WTC11 (cell line): ENCODE measurements around the gene SPATA4. TPM values are rescaled to one million over a fixed set of nuclear protein-coding genes. Genes with fewer than 3 reads are reported as not detected.

Experiments
- ATAC-seq: fragments of 200-7000 bp; cut with Tn5 transposase; 2 replicates; pipeline ENCODE4 v1.10.0; 2021; ENCODE audit warnings: mild to moderate bottlenecking, moderate library complexity
- CTCF ChIA-PET: fragments of 300-600 bp; sonication (Branson Sonifier 250); formaldehyde crosslinking; loops from one replicate; lab custom pipeline; 2021; ENCODE audit warnings: antibody characterized with exemption; lab: Charles Lee
- POLR2A ChIA-PET: fragments of 350-600 bp; sonication (Branson Sonifier 250); formaldehyde crosslinking; loops from one replicate; lab custom pipeline; 2021; ENCODE audit warnings: antibody characterized with exemption; lab: Charles Lee
- DNase-seq: peaks from one replicate; pipeline ENCODE4 v3.0.0; 2021; ENCODE audit warnings: low spot score
- H3K27ac Mint-ChIP-seq: 2 replicates; pipeline ENCODE4 v1.8.0; 2021; ENCODE audit warnings: mixed read lengths
- H3K27me3 Mint-ChIP-seq: 2 replicates; pipeline ENCODE4 v1.8.0; 2021; ENCODE audit warnings: low read depth, mild to moderate bottlenecking, moderate library complexity, mixed read lengths
- H3K36me3 Mint-ChIP-seq: 2 replicates; pipeline ENCODE4 v1.8.0; 2021; ENCODE audit warnings: mixed read lengths
- H3K4me1 Mint-ChIP-seq: 2 replicates; pipeline ENCODE4 v1.8.0; 2022; ENCODE audit warnings: mixed read lengths
- H3K4me3 Mint-ChIP-seq: 2 replicates; pipeline ENCODE4 v1.8.0; 2021; ENCODE audit warnings: mild to moderate bottlenecking, moderate library complexity, mixed read lengths
- H3K9me3 Mint-ChIP-seq: 2 replicates; pipeline ENCODE4 v1.8.0; 2021; ENCODE audit warnings: mixed read lengths
- ATF1 ChIP-seq: sonication (generic); formaldehyde crosslinking; IDR thresholded peaks from 2 replicates; pipeline ENCODE4 v1.8.1; 2023; ENCODE audit warnings: mild to moderate bottlenecking, moderate library complexity, missing genetic modification reagents
- ELF4 ChIP-seq: sonication (generic); formaldehyde crosslinking; IDR thresholded peaks from 2 replicates; pipeline ENCODE4 v1.8.1; 2022; ENCODE audit warnings: low read depth, mild to moderate bottlenecking, moderate library complexity, missing genetic modification reagents
- FOXJ3 ChIP-seq: sonication (generic); formaldehyde crosslinking; IDR thresholded peaks from 2 replicates; pipeline ENCODE4 v1.9.0; 2021; ENCODE audit warnings: missing genetic modification reagents, mild to moderate bottlenecking, borderline replicate concordance
- MYBL2 ChIP-seq: sonication (generic); formaldehyde crosslinking; IDR thresholded peaks from 2 replicates; pipeline ENCODE4 v1.8.1; 2023; ENCODE audit warnings: mild to moderate bottlenecking, moderate library complexity, missing genetic modification reagents
- TEAD4 ChIP-seq: sonication (generic); formaldehyde crosslinking; IDR thresholded peaks from 2 replicates; pipeline ENCODE4 v1.8.0; 2022; ENCODE audit warnings: mild to moderate bottlenecking, missing genetic modification reagents
- ZNF219 ChIP-seq: sonication (generic); formaldehyde crosslinking; IDR thresholded peaks from 2 replicates; pipeline ENCODE4 v1.8.0; 2023; ENCODE audit warnings: missing genetic modification reagents, mild to moderate bottlenecking, borderline replicate concordance
- ZNF396 ChIP-seq: fragments of 250-450 bp; sonication (Bioruptor Pico); IDR thresholded peaks from 2 replicates; pipeline ENCODE4 v1.8.0; 2021; ENCODE audit warnings: mild to moderate bottlenecking, moderate library complexity, borderline replicate concordance
- ZNF416 ChIP-seq: fragments of 250-450 bp; sonication (Bioruptor Pico); IDR thresholded peaks from 2 replicates; pipeline ENCODE4 v1.9.0; 2021; ENCODE audit warnings: mild to moderate bottlenecking, inconsistent platforms
- ZNF423 ChIP-seq: fragments of 250-450 bp; sonication (Bioruptor Pico); IDR thresholded peaks from 2 replicates; pipeline ENCODE4 v2.1.2; 2022; ENCODE audit warnings: mild to moderate bottlenecking, moderate library complexity
- total RNA-seq: library from RNA; stranded (reverse); gene quantifications from 3 replicates; pipeline ENCODE4 v1.2.3, GENCODE V29; 2021
- TF ChIP-seq, protein P1 (sequence below): fragments of 250-450 bp; sonication (Bioruptor Pico); IDR thresholded peaks from 2 replicates; pipeline ENCODE4 v1.9.0; 2021; ENCODE audit warnings: mild to moderate bottlenecking
- TF ChIP-seq, protein P2 (sequence below): sonication (generic); formaldehyde crosslinking; IDR thresholded peaks from 2 replicates; pipeline ENCODE4 v1.8.0; 2023; ENCODE audit warnings: mild to moderate bottlenecking, missing genetic modification reagents
- TF ChIP-seq, protein P3 (sequence below): sonication (generic); formaldehyde crosslinking; IDR thresholded peaks from 2 replicates; pipeline ENCODE4 v1.8.1; 2022; ENCODE audit warnings: mild to moderate bottlenecking, moderate library complexity, missing genetic modification reagents
- TF ChIP-seq, protein P4 (sequence below): sonication (generic); formaldehyde crosslinking; IDR thresholded peaks from 2 replicates; pipeline ENCODE4 v1.8.1; 2023; ENCODE audit warnings: mild to moderate bottlenecking, missing genetic modification reagents
- TF ChIP-seq, protein P5 (sequence below): sonication (generic); formaldehyde crosslinking; IDR thresholded peaks from 2 replicates; pipeline ENCODE4 v1.8.1; 2022; ENCODE audit warnings: low read depth, mild to moderate bottlenecking, moderate library complexity, missing genetic modification reagents, borderline replicate concordance
- TF ChIP-seq, protein P6 (sequence below): sonication (generic); formaldehyde crosslinking; IDR thresholded peaks from 2 replicates; pipeline ENCODE4 v1.8.1; 2023; ENCODE audit warnings: mild to moderate bottlenecking, missing genetic modification reagents, moderate library complexity
- TF ChIP-seq, protein P7 (sequence below): fragments of 250-450 bp; sonication (Bioruptor Pico); IDR thresholded peaks from 2 replicates; pipeline ENCODE4 v1.9.0; 2021; ENCODE audit warnings: mild to moderate bottlenecking, borderline replicate concordance

Gene SPATA4
- total RNA-seq, 1 experiment from 2014 or later = not detected

DNA sequence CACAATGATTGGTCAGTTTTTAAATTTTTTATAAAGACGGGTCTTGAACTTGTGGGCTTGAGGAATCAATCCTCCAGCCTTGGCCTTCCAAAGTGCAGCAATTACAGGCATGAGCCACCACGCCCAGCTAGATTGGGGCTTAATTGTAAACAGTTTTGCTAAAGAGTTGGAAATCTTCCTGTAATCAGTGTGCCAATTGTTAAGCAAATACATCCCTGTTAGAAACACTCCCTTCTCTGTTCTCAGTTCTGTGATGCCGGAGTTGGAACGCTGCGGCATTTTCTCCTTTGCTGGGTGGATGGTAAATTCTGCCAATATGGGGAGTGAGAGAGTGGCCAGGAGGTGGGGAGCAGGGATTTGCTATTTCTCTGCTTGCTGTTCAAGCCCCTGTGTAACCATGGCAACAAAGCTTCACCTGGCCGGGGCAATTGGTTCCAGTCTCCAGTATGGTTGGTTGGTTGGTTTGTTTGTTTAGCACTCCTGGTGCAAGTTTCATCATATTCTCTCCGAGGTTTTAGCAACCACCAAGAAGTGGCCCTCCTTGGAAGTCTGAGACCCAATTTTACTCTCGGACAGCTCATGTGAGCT lies 3.0 kb upstream of the SPATA4 start:
- H3K27me3 Mint-ChIP-seq = no peaks in the 10 kb centered on the region; the same call in 1 of the 2 replicates
- ChIA-PET CTCF (interaction anchor here (1.0 to 1.3 kb wide), 2 partner anchors 142 to 178 kb away, joined by 3 to 4 read pairs; no protein-coding TSS in a partner anchor), POLR2A (no interaction called here)
- H3K4me1 Mint-ChIP-seq = peaks cover 28% of the 10 kb centered on the region
- 0 out of 2 replicates have a peak, but pooled peaks cover 2% of the 10 kb centered on the region for H3K36me3 Mint-ChIP-seq
- TF ChIP-seq, protein P1, sequence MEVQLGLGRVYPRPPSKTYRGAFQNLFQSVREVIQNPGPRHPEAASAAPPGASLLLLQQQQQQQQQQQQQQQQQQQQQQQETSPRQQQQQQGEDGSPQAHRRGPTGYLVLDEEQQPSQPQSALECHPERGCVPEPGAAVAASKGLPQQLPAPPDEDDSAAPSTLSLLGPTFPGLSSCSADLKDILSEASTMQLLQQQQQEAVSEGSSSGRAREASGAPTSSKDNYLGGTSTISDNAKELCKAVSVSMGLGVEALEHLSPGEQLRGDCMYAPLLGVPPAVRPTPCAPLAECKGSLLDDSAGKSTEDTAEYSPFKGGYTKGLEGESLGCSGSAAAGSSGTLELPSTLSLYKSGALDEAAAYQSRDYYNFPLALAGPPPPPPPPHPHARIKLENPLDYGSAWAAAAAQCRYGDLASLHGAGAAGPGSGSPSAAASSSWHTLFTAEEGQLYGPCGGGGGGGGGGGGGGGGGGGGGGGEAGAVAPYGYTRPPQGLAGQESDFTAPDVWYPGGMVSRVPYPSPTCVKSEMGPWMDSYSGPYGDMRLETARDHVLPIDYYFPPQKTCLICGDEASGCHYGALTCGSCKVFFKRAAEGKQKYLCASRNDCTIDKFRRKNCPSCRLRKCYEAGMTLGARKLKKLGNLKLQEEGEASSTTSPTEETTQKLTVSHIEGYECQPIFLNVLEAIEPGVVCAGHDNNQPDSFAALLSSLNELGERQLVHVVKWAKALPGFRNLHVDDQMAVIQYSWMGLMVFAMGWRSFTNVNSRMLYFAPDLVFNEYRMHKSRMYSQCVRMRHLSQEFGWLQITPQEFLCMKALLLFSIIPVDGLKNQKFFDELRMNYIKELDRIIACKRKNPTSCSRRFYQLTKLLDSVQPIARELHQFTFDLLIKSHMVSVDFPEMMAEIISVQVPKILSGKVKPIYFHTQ (CRISPR knock-in tag) = no peak
- TF ChIP-seq ZNF396 (CRISPR knock-in tag) (no peak), ZNF423 (no peak), TEAD4 (CRISPR knock-in tag) (no peak), ELF4 (no peak), ZNF416 (no peak), ZNF219 (CRISPR knock-in tag) (no peak)
- TF ChIP-seq, protein P2, sequence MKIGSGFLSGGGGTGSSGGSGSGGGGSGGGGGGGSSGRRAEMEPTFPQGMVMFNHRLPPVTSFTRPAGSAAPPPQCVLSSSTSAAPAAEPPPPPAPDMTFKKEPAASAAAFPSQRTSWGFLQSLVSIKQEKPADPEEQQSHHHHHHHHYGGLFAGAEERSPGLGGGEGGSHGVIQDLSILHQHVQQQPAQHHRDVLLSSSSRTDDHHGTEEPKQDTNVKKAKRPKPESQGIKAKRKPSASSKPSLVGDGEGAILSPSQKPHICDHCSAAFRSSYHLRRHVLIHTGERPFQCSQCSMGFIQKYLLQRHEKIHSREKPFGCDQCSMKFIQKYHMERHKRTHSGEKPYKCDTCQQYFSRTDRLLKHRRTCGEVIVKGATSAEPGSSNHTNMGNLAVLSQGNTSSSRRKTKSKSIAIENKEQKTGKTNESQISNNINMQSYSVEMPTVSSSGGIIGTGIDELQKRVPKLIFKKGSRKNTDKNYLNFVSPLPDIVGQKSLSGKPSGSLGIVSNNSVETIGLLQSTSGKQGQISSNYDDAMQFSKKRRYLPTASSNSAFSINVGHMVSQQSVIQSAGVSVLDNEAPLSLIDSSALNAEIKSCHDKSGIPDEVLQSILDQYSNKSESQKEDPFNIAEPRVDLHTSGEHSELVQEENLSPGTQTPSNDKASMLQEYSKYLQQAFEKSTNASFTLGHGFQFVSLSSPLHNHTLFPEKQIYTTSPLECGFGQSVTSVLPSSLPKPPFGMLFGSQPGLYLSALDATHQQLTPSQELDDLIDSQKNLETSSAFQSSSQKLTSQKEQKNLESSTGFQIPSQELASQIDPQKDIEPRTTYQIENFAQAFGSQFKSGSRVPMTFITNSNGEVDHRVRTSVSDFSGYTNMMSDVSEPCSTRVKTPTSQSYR (CRISPR knock-in tag) = no peak
- TF ChIP-seq, protein P3, sequence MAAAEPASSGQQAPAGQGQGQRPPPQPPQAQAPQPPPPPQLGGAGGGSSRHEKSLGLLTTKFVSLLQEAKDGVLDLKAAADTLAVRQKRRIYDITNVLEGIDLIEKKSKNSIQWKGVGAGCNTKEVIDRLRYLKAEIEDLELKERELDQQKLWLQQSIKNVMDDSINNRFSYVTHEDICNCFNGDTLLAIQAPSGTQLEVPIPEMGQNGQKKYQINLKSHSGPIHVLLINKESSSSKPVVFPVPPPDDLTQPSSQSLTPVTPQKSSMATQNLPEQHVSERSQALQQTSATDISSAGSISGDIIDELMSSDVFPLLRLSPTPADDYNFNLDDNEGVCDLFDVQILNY (CRISPR knock-in tag) = no peak
- peaks cover 8% of the 10 kb centered on the region for H3K9me3 Mint-ChIP-seq
- ATAC-seq (peak; percentile 13), DNase-seq (peak; percentile 27)
- no peak overlapping the region for H3K27ac Mint-ChIP-seq
- H3K4me3 Mint-ChIP-seq = no peak overlapping the region

DNA sequence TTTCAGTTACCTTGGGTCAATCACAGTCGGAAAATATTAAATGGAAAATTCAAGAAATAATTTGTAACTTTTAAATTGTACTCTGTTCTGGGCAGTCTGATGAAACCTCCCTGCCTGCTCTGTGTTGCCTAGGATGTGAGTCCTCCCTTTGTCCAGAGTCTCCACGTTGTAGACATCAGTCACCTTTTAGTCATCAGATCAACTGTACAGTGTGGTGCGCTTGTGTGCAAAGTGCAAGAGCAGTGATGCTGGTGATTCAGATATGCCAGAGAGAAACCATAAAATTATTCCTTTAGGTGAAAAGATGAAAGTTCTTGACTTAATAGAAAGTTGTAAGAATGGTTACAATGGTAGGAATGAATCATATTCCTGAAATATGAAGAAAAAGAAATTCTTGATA lies 1.4 kb downstream of the SPATA4 start:
- no peak for DNase-seq
- ChIA-PET CTCF (no interaction called here), POLR2A (no interaction called here)
- Mint-ChIP-seq H3K4me3 (0 out of 2 replicates have a peak overlapping the region, but pooled peaks have one; percentile 24), H3K4me1 (peaks cover 50% of the 10 kb centered on the region), H3K9me3 (no peaks in the 10 kb centered on the region), H3K27ac (no peak overlapping the region), H3K36me3 (no peaks in the 10 kb centered on the region), H3K27me3 (no peaks in the 10 kb centered on the region; the same call in 1 of the 2 replicates)
- ATAC-seq = no peak
- TF ChIP-seq, protein P4, sequence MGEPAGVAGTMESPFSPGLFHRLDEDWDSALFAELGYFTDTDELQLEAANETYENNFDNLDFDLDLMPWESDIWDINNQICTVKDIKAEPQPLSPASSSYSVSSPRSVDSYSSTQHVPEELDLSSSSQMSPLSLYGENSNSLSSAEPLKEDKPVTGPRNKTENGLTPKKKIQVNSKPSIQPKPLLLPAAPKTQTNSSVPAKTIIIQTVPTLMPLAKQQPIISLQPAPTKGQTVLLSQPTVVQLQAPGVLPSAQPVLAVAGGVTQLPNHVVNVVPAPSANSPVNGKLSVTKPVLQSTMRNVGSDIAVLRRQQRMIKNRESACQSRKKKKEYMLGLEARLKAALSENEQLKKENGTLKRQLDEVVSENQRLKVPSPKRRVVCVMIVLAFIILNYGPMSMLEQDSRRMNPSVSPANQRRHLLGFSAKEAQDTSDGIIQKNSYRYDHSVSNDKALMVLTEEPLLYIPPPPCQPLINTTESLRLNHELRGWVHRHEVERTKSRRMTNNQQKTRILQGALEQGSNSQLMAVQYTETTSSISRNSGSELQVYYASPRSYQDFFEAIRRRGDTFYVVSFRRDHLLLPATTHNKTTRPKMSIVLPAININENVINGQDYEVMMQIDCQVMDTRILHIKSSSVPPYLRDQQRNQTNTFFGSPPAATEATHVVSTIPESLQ (CRISPR knock-in tag) = no peak
- TF ChIP-seq, protein P5, sequence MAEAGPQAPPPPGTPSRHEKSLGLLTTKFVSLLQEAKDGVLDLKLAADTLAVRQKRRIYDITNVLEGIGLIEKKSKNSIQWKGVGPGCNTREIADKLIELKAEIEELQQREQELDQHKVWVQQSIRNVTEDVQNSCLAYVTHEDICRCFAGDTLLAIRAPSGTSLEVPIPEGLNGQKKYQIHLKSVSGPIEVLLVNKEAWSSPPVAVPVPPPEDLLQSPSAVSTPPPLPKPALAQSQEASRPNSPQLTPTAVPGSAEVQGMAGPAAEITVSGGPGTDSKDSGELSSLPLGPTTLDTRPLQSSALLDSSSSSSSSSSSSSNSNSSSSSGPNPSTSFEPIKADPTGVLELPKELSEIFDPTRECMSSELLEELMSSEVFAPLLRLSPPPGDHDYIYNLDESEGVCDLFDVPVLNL (CRISPR knock-in tag) = no peak
- TF ChIP-seq, protein P6, sequence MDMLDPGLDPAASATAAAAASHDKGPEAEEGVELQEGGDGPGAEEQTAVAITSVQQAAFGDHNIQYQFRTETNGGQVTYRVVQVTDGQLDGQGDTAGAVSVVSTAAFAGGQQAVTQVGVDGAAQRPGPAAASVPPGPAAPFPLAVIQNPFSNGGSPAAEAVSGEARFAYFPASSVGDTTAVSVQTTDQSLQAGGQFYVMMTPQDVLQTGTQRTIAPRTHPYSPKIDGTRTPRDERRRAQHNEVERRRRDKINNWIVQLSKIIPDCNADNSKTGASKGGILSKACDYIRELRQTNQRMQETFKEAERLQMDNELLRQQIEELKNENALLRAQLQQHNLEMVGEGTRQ = no peak
- TF ChIP-seq ATF1 (CRISPR knock-in tag) = no peak
- TF ChIP-seq FOXJ3 (CRISPR knock-in tag) = no peak
- no peak for TF ChIP-seq MYBL2 (CRISPR knock-in tag)
- TF ChIP-seq, protein P7, sequence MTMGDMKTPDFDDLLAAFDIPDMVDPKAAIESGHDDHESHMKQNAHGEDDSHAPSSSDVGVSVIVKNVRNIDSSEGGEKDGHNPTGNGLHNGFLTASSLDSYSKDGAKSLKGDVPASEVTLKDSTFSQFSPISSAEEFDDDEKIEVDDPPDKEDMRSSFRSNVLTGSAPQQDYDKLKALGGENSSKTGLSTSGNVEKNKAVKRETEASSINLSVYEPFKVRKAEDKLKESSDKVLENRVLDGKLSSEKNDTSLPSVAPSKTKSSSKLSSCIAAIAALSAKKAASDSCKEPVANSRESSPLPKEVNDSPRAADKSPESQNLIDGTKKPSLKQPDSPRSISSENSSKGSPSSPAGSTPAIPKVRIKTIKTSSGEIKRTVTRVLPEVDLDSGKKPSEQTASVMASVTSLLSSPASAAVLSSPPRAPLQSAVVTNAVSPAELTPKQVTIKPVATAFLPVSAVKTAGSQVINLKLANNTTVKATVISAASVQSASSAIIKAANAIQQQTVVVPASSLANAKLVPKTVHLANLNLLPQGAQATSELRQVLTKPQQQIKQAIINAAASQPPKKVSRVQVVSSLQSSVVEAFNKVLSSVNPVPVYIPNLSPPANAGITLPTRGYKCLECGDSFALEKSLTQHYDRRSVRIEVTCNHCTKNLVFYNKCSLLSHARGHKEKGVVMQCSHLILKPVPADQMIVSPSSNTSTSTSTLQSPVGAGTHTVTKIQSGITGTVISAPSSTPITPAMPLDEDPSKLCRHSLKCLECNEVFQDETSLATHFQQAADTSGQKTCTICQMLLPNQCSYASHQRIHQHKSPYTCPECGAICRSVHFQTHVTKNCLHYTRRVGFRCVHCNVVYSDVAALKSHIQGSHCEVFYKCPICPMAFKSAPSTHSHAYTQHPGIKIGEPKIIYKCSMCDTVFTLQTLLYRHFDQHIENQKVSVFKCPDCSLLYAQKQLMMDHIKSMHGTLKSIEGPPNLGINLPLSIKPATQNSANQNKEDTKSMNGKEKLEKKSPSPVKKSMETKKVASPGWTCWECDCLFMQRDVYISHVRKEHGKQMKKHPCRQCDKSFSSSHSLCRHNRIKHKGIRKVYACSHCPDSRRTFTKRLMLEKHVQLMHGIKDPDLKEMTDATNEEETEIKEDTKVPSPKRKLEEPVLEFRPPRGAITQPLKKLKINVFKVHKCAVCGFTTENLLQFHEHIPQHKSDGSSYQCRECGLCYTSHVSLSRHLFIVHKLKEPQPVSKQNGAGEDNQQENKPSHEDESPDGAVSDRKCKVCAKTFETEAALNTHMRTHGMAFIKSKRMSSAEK = no peak
